Peyer's patch (tissue), 4 donors: ENCODE results near the gene PEAK1.

Experiments used
- CTCF ChIP-seq, 6 experiments: fragments of 450-650 bp in 4 of 6; fragments of 200-600 bp in 2 of 6; sonication (generic) in 1 of 6; IDR thresholded peaks; one replicate each; pipeline ENCODE4 v1.5.1; 2017 to 2019; ENCODE audit warnings: antibody characterized with exemption in 6 of 6, mild to moderate bottlenecking in 3 of 6, moderate library complexity in 1 of 6
- POLR2A ChIP-seq, 2 donors: fragments of 450-650 bp; IDR thresholded peaks; one replicate each; pipeline ENCODE4 v1.5.1; 2017; ENCODE audit warnings: antibody characterized with exemption in 2 of 2, mild to moderate bottlenecking in 2 of 2, moderate library complexity in 2 of 2

GRCh38 chr15:77093436-77093835 is 326.5 kb downstream of the PEAK1 start:
- TF ChIP-seq POLR2A (IDR thresholded peaks at IDR 0.05) (no peak), CTCF (IDR thresholded peaks at IDR 0.05) (no peak)
